H54 (cell line): Measurements from ENCODE around the gene VRK1.
"Not testable (repeated sequence)": the region's sequence is repeated elsewhere in the genome, so short reads cannot be mapped to it uniquely, and the experiment has no call there.

Experiments used
- DNase-seq: peaks from one replicate; pipeline ENCODE4 v3.0.0; 2011; ENCODE audit warnings: low spot score, mixed read lengths; ENCODE audit not compliant: insufficient read length
- FAIRE-seq: peaks from 3 replicates; lab custom pipeline; 2011; peaks lifted over from hg19 to GRCh38; lab: Jason Lieb, UNC
- POLR2A ChIP-seq: IDR thresholded peaks from 2 replicates; pipeline ENCODE4 v1.6.1; 2011; ENCODE audit warnings: low read depth, mild to moderate bottlenecking, low read length

VRK1 gene, protein sequence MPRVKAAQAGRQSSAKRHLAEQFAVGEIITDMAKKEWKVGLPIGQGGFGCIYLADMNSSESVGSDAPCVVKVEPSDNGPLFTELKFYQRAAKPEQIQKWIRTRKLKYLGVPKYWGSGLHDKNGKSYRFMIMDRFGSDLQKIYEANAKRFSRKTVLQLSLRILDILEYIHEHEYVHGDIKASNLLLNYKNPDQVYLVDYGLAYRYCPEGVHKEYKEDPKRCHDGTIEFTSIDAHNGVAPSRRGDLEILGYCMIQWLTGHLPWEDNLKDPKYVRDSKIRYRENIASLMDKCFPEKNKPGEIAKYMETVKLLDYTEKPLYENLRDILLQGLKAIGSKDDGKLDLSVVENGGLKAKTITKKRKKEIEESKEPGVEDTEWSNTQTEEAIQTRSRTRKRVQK

DNA sequence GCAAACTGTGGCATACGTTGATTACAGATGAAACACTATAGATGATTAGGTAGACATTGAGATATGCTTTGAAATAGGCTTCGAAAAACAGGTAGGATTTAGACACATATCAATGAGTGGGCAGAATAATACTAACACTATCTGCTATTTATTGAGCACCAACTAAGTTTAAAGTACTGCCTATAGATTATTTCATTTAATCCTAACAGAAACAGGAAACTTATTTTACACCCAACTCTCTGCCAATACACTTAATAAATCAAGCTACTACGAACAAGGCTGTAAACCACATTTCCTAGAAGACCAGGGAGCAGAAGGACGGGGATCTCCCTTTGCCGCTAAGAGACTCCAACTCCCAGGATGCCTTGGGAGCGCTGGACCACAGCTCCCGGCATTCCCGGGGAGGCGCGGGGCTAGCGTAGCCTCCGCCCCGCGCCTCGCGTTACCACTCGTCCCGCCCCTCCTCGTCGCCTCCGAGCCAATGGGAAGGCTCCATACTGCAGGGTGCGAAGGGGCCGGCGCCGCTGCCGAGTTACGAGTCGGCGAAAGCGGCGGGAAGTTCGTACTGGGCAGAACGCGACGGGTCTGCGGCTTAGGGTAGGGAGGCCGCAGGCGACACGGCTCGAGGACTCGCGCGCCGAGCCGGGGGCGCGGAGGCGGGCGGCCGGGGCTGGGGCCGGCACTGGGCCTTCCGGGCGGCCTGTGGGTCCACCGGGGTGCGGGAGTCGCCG lies at the start of gene VRK1:
Gene VRK1 (plus strand): TSS at position 532 of the 731 bp plus-strand sequence. CDS start 36,090 bp downstream, outside the sequence.
- TF ChIP-seq POLR2A: peak; percentile 82
- DNase-seq (peak; percentile 85), FAIRE-seq (peak; percentile 91)

DNA sequence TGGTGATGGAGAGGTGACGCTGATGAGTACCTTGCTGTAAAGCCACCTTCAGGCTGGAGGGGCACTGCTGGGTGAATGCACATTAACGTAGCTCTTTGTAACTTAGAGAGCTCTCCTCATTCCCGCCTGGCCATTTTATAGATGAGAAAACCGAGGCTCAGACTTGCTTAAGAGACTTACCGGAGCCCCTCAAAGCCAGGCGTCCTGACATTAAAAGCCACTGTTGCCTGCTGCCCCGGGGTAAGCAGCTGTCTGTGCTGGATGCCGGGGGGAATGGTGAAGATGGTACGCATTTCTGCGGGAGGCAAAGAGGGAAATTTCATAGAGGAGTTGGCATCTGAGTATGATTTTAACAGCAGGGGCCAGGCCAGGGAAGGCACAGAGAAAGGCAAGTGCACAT lies 49.6 kb upstream of the VRK1 start:
- FAIRE-seq (no peak), DNase-seq (no peak)
- TF ChIP-seq POLR2A: no peak

DNA sequence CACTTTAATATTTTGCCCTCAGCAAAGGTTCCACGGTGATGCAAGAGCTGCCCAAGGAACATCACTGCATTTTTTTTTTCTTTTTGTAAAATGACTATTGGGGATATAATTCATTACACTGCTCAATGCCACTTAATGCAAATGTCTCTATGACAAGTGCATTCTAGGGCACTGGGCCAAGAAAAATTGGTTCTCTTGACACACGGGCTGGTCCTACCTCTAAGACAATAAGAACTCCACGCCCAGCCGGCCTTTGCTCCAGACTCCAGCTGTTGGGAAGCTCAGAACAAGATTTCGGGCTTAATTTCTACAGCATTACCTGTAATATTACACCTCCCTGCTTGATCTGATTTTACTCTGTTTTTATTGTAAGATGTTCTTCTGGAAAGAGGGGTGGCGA lies 48.8 kb upstream of the VRK1 start:
- TF ChIP-seq POLR2A: no peak
- DNase-seq (no peak), FAIRE-seq (no peak)

DNA sequence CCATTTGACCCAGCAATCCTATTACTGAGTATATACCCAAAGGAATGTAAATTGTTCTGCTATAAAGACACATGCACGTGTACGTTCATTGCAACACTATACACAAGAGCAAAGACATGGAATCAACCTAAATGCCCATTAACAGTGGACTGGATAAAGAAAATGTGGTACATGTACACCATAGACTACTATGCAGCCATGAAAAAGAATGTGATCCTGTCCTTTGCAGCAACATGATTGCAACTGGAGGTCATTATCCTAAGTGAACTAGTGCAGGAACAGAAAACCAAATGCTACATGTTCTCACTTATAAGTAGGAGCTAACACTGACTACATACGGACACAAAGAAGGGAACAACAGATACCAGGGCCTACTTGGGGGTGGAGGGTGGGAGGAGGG lies 45.7 kb upstream of the VRK1 start:
- FAIRE-seq: no peak

DNA sequence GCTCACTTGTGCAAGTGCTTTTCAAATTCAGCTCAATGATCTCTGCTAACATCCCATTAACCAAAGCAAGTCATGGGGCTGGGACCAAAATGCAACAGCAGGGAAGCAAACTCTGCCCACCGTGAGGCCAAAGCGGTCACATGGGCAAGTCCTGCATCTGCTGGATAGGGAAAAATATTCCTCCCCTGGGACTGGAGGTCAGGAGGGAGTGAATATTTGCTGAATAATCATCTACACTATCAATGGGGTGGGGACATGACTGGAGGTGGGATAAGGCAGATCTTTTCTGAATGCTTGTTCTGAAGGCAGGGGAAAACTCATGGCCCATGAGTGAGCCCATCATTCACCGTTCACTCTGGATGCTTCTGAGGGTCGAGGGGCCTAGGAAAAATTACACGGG lies 45.1 kb upstream of the VRK1 start:
- TF ChIP-seq POLR2A: no peak
- no peak for DNase-seq
- FAIRE-seq: no peak

More for the DNA sequence above, 45.7 kb upstream of the VRK1 start:
- no peak for TF ChIP-seq POLR2A
- DNase-seq: no peak

DNA sequence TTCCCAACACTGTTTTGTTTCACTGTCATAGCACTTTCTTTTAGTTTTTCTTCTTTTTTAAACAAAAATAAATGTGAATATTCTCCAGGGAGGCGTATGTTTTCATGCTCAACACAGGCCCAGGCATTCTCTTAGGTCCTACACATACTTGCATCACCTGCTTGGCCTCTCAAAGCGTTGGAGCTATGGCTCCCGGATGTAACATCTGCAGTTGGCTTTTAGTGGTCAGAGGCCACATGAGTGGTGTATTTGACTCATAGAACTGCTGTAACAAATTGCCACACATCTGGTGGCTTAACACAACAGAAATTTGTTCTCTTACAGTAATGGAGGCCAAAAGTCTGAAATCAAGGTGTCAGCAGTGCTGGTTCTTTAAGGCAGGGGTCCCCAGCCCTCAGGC lies 44.6 kb upstream of the VRK1 start:
- FAIRE-seq: no peak
- no peak for DNase-seq
- no peak for TF ChIP-seq POLR2A

DNA sequence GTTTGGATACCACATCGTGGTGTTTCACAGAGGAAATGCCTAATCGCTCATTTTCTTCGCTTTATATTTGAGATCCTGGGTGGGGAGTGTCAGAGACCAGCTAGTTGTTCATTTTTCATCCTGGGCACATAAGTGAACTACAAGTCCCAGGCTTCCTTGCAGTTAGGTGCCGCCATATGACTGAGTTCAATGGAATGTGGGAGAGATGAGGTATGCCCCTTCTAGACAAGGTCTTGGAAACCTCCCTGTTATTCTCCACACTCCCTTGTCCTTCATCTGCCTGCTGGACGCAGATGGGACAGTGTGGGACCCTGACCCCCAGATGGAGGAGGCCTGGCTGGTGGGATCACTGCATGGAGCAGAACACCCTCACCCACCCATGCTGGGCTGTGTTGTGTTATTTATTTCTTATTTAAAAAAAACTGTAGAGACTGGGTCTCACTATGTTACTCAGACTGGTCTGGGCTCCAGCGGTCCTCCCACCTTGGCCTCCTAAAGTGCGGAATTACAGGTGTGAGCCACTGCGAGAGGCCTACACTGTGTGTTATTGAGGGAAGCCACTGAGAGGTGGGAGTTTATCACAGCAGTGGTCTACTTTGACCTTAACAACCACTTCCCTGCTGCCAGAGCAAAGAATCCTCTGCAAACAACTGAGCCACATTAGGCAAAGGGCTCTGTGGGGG lies 42.9 kb upstream of the VRK1 start:
- TF ChIP-seq POLR2A: no peak
- FAIRE-seq: peak; percentile 33
- DNase-seq: peak; percentile 38

DNA sequence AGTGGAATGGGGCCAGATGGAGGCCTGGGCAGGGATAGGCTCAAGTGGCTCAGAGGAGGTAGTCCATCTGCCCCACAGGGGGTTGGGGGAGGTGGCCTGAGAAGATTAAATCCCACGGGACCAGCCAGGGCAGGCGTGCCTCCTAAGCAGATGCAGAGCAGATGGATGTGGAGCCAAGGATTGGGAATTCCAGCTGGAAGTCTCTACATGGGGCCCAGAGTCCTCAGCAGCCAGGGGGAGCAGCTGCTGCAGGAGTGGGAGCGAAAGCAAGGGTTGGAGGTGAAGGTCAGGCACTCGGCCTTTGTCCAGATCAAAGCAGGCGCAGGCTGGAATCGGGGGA lies 42.4 kb upstream of the VRK1 start:
- DNase-seq: no peak

DNA sequence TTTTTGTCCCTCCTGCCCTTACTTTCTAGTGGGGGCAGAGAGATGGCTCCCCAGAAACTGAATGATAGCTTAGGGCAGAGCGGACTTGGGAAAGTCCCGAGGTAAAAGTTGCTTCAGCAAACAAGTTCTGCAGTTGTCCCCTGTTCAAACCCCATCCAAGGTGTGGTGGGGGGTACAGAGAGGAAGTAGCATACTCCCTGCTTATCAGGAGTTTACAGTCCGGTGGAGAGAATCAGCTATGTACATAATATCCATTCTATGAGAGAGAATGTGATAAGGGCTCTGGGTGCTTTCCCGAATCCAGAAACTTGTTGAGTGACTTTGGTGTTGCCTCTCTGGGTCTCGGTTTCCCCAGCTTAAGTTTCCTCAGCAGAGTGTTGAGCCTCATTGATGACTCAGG lies 40.4 kb upstream of the VRK1 start:
- DNase-seq: no peak
- no peak for FAIRE-seq

More for the DNA sequence above, 42.4 kb upstream of the VRK1 start:
- no peak for FAIRE-seq
- TF ChIP-seq POLR2A: no peak

DNA sequence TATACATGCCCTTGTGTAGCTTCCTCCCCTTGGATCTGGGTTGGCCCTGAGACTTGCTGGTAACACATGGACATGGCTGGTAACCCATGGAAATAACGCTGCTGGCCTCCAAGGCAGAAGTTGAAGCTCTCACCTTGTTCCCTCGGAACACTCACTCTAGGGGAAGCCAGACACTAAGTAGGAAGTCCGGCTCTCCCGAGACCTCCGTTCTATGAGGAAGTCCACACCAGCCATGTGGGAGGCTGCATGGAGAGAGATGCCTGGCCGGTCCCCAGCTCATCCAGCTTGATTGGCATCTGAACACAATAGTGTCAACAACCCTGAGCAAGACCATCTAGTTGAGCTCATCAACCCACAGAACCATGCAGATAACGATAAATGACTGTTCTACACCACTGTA lies 39.7 kb upstream of the VRK1 start:
- FAIRE-seq (no peak), DNase-seq (no peak)
- TF ChIP-seq POLR2A: no peak

More for the DNA sequence above, 40.4 kb upstream of the VRK1 start:
- no peak for TF ChIP-seq POLR2A

DNA sequence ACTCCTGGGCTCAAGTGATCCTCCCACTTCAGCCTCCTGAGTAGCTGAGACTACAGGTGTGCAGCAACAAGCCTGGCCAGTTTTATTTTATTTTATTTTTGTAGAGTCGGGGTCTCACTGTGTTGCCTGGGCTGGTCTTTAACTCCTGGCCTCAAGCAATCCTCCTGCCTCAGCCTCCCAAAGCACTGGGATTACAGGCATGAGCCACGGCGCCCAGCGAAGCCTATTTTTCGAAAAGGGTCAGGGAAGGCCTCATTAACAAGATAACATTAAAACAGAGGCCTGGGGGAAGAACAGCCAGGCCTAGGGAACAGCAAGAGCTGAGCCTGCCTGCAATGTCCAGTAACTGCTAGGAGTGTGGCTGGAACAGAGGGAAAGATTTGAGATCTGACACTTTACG lies 36.1 kb upstream of the VRK1 start:
- DNase-seq (no peak), FAIRE-seq (no peak)

DNA sequence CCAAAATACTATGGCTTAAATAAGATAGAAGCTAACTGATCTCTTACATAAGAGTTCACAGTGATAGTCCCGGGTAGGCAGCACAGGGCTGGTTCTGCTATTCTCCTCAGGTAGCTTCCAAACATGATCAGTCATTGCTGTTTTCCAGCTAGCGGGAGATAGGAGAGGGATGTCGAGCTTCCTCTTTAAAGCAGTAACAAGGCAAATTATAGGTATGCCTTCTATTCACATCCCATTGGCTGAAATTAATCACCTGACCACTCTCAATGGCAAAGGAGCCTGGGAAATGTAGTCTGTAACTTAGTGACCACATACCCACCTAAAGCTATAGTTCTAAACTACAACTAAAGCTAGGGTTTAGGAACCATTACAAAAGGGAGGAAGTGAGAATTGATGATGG lies 34.5 kb upstream of the VRK1 start:
- no peak for TF ChIP-seq POLR2A
- FAIRE-seq (peak; percentile 96), DNase-seq (peak; percentile 58)

More for the DNA sequence above, 36.1 kb upstream of the VRK1 start:
- no peak for TF ChIP-seq POLR2A

DNA sequence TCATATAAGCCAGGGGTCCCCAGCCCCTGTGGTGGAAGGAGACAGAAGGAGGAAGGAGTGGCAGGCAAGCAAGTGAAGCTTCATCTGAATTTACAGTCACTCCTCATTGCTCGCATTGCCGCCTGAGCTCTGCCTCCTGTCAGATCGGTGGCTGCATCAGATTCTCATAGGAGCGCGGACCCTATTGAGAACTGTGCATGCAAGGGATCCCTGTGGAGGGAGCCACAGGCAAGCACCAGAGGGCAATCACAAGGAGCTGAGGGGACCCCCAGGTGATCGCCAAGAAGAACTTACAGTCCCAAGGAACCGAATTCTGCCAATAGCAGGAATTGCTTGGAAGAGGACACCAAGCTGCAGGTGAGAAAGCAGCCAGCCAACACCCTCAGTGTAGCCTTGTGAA lies 33.2 kb upstream of the VRK1 start:
- DNase-seq: no peak
- no peak for FAIRE-seq
- no peak for TF ChIP-seq POLR2A

DNA sequence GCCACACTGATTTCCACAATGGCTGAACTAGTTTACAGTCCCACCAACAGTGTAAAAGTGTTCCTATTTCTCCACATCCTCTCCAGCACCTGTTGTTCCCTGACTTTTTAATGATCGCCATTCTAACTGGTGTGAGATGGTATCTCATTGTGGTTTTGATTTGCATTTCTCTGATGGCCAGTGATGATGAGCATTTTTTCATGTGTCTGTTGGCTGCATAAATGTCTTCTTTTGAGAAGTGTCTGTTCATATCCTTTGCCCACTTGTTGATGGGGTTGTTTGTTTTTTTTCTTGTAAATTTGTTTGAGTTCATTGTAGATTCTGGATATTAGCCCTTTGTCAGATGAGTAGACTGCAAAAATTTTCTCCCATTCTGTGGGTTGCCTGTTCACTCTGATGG lies 32.0 kb upstream of the VRK1 start:
- DNase-seq, FAIRE-seq: not testable (repeated sequence)
